Neural cell (in vitro differentiated cells): ENCODE results near the gene PSPH.

Experiments used
- CTCF ChIP-seq: fragments of 450-650 bp; IDR thresholded peaks from 2 replicates; pipeline ENCODE4 v1.5.1; 2014; ENCODE audit warnings: antibody characterized with exemption, mild to moderate bottlenecking, moderate library complexity; ENCODE audit not compliant: poor library complexity, severe bottlenecking
- EP300 ChIP-seq: fragments of 450-650 bp; conservative IDR thresholded peaks from 2 replicates; pipeline ENCODE4 v1.6.1; 2014; ENCODE audit warnings: antibody characterized with exemption, mild to moderate bottlenecking, moderate library complexity; ENCODE audit not compliant: poor library complexity, severe bottlenecking
- EZH2 ChIP-seq: fragments of 200-600, 300-800 bp; shearing (Covaris generic), sonication (generic); IDR thresholded peaks from 2 replicates; pipeline ENCODE4 v1.6.1; 2014; ENCODE audit warnings: antibody characterized with exemption, low read length, borderline replicate concordance, mild to moderate bottlenecking; ENCODE audit not compliant: insufficient read depth, poor library complexity, severe bottlenecking
- MXI1 ChIP-seq: fragments of 450-650 bp; conservative IDR thresholded peaks from 2 replicates; pipeline ENCODE4 v1.6.1; 2014; ENCODE audit warnings: antibody characterized with exemption, mild to moderate bottlenecking; ENCODE audit not compliant: poor library complexity, severe bottlenecking
- POLR2AphosphoS5 ChIP-seq: IDR thresholded peaks from 2 replicates; pipeline ENCODE4 v1.6.1; 2012
- RAD21 ChIP-seq: fragments of 450-650 bp; conservative IDR thresholded peaks from 2 replicates; pipeline ENCODE4 v1.6.1; 2014; ENCODE audit warnings: antibody characterized with exemption, mild to moderate bottlenecking, moderate library complexity
- REST ChIP-seq: IDR thresholded peaks from 2 replicates; pipeline ENCODE4 v1.6.1; 2012; ENCODE audit warnings: borderline replicate concordance
- SMC3 ChIP-seq: fragments of 450-650 bp; conservative IDR thresholded peaks from 2 replicates; pipeline ENCODE4 v1.6.1; 2014; ENCODE audit warnings: antibody characterized with exemption, mild to moderate bottlenecking, moderate library complexity; ENCODE audit not compliant: poor library complexity
- TAF1 ChIP-seq: IDR thresholded peaks from 2 replicates; pipeline ENCODE4 v1.6.1; 2012; ENCODE audit warnings: low read depth

GRCh38 chr7:55975988-55976633 lies 75.1 kb downstream of the PSPH start:
- TF ChIP-seq CTCF (no peak), POLR2AphosphoS5 (no peak), EP300 (no peak), TAF1 (no peak), EZH2 (no peak), REST (no peak), RAD21 (no peak), SMC3 (no peak), MXI1 (no peak)
